NCI-H2196 treated with DMSO at 0.1 percent for 48 hours (cell line): Measurements from ENCODE around the gene HHLA2.

Experiments
- DNase-seq: peaks from one replicate; lab custom pipeline; 2025; ENCODE audit not compliant: unreplicated experiment; lab: John Stamatoyannopoulos, UW

Gene HHLA2

GRCh38 chr3:108298056-108298455 is 1.7 kb downstream of the HHLA2 start:
- DNase-seq = no peak

- DNase-seq = no peak
These were observed 3.9 kb downstream of the HHLA2 start for GRCh38 chr3:108300103-108300849.

GRCh38 chr3:108301695-108302404 is 5.5 kb downstream of the HHLA2 start:
- no peak for DNase-seq

- no peak for DNase-seq
These were observed 6.2 kb downstream of the HHLA2 start for GRCh38 chr3:108302570-108302969.

- DNase-seq = no peak
These were observed 9.3 kb downstream of the HHLA2 start for GRCh38 chr3:108305484-108306172.

GRCh38 chr3:108311797-108312196 is 15.4 kb downstream of the HHLA2 start:
- no peak for DNase-seq

- no peak for DNase-seq
These were observed 16.3 kb downstream of the HHLA2 start for GRCh38 chr3:108312656-108313055.

GRCh38 chr3:108315767-108316301 is 19.5 kb downstream of the HHLA2 start:
- no peak for DNase-seq

- no peak for DNase-seq
These were observed 23.2 kb downstream of the HHLA2 start for GRCh38 chr3:108319428-108320082.

- no peak for DNase-seq
These were observed 24.5 kb downstream of the HHLA2 start for GRCh38 chr3:108320746-108321350.

GRCh38 chr3:108322352-108322751 is 26.0 kb downstream of the HHLA2 start:
- DNase-seq = no peak

GRCh38 chr3:108324177-108324576 is 27.8 kb downstream of the HHLA2 start:
- DNase-seq = no peak

- no peak for DNase-seq
These were observed 30.8 kb downstream of the HHLA2 start for GRCh38 chr3:108327168-108327567.

- DNase-seq = no peak
These were observed 32.6 kb downstream of the HHLA2 start for GRCh38 chr3:108328821-108329486.

- no peak for DNase-seq
These were observed 33.2 kb downstream of the HHLA2 start for GRCh38 chr3:108329508-108329907.

GRCh38 chr3:108329947-108330346 is 33.6 kb downstream of the HHLA2 start:
- no peak for DNase-seq

GRCh38 chr3:108331792-108332191 is 35.4 kb downstream of the HHLA2 start:
- DNase-seq = no peak

- DNase-seq = no peak
These were observed 37.6 kb downstream of the HHLA2 start for GRCh38 chr3:108333961-108334360.

GRCh38 chr3:108334701-108335100 is 38.4 kb downstream of the HHLA2 start:
- no peak for DNase-seq

- no peak for DNase-seq
These were observed 42.7 kb downstream of the HHLA2 start for GRCh38 chr3:108338901-108339545.
